ENCODE data around the gene PSME2. TPM values are rescaled to one million over a fixed set of nuclear protein-coding genes. Genes with fewer than 3 reads are reported as not detected.

PSME2 gene
- total and polyA plus RNA-seq, 10 of the 15 experiments (the other 5 are each of a cell fraction or from before 2014, with no cell fraction given) = 510 to 3,542 (median 913) TPM

DNA sequence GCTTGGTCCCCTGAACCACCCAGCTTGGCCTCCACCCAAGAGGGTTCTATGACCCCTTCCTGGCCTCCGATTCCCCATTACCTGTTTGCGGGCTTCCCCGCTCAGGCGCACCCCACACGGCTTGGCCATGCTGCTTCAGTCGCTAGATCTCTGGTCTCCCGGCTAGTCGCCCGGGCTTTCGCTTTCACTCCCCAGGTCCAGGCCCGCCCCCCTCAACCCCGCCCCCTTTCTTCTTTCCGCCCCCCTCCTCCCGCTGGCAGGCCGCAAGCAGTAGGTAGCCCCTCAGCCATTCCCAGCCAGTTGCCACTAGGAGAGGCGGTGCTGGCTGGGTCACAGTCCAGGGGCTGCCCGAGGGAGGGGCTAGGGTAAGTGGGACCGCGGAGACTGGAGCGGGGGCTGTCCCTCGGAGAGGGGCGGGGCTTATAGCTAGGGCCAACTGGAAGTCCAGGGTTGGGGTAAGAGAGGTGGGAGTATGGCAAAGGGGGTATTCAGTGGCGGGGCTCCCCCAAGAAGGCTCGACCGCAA lies at the start of gene PSME2 (continued):
- no peak for TF ChIP-seq NFYA (IDR thresholded peaks at IDR 0.05; ENCODE audit: borderline replicate concordance, low read depth, low read length)
- 0 out of 2 replicates have a peak, but pooled peaks have one; percentile 38 for TF ChIP-seq PAX5 (IDR thresholded peaks at IDR 0.05; ENCODE audit: borderline replicate concordance, low read depth, low read length)
- TF ChIP-seq PAX8 (IDR thresholded peaks at IDR 0.05) = no peak
- TF ChIP-seq, protein P1, sequence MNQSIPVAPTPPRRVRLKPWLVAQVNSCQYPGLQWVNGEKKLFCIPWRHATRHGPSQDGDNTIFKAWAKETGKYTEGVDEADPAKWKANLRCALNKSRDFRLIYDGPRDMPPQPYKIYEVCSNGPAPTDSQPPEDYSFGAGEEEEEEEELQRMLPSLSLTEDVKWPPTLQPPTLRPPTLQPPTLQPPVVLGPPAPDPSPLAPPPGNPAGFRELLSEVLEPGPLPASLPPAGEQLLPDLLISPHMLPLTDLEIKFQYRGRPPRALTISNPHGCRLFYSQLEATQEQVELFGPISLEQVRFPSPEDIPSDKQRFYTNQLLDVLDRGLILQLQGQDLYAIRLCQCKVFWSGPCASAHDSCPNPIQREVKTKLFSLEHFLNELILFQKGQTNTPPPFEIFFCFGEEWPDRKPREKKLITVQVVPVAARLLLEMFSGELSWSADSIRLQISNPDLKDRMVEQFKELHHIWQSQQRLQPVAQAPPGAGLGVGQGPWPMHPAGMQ (IDR thresholded peaks at IDR 0.05; ENCODE audit: borderline replicate concordance) = no peak
- TF ChIP-seq SUPT20H (IDR thresholded peaks at IDR 0.05; ENCODE audit: borderline replicate concordance, control insufficient read depth, low read depth, low read length) = no peak
- no peak for TF ChIP-seq FOXK2 (IDR thresholded peaks at IDR 0.05)
- TF ChIP-seq CHD4 (IDR thresholded peaks at IDR 0.05) = no peak
- TF ChIP-seq MEF2B (IDR thresholded peaks at IDR 0.05; ENCODE audit: partially characterized antibody, poor library complexity, severe bottlenecking) = no peak
- TF ChIP-seq, protein P2, sequence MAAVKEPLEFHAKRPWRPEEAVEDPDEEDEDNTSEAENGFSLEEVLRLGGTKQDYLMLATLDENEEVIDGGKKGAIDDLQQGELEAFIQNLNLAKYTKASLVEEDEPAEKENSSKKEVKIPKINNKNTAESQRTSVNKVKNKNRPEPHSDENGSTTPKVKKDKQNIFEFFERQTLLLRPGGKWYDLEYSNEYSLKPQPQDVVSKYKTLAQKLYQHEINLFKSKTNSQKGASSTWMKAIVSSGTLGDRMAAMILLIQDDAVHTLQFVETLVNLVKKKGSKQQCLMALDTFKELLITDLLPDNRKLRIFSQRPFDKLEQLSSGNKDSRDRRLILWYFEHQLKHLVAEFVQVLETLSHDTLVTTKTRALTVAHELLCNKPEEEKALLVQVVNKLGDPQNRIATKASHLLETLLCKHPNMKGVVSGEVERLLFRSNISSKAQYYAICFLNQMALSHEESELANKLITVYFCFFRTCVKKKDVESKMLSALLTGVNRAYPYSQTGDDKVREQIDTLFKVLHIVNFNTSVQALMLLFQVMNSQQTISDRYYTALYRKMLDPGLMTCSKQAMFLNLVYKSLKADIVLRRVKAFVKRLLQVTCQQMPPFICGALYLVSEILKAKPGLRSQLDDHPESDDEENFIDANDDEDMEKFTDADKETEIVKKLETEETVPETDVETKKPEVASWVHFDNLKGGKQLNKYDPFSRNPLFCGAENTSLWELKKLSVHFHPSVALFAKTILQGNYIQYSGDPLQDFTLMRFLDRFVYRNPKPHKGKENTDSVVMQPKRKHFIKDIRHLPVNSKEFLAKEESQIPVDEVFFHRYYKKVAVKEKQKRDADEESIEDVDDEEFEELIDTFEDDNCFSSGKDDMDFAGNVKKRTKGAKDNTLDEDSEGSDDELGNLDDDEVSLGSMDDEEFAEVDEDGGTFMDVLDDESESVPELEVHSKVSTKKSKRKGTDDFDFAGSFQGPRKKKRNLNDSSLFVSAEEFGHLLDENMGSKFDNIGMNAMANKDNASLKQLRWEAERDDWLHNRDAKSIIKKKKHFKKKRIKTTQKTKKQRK (IDR thresholded peaks at IDR 0.05; ENCODE audit: low read depth, low read length) = no peak
- no peak for TF ChIP-seq BACH1 (IDR thresholded peaks at IDR 0.05; ENCODE audit: borderline replicate concordance)
- TF ChIP-seq EZH2 (IDR thresholded peaks at IDR 0.05; ENCODE audit: borderline replicate concordance, control insufficient read depth, low read depth, low read length) = no peak
- no peak for TF ChIP-seq LARP7 (IDR thresholded peaks at IDR 0.05)
- TF ChIP-seq SREBF1 (IDR thresholded peaks at IDR 0.05; ENCODE audit: low read length) = no peak
- no peak for TF ChIP-seq ASH2L (IDR thresholded peaks at IDR 0.05; ENCODE audit: borderline replicate concordance, low read depth)
- TF ChIP-seq SMC3 (IDR thresholded peaks at IDR 0.05; ENCODE audit: borderline replicate concordance, low read length) = no peak
- peak; percentile 32; the same call in 1 of the 2 replicates for TF ChIP-seq CBFB (IDR thresholded peaks at IDR 0.05; ENCODE audit: low read depth)
- no peak for TF ChIP-seq FOXM1 (IDR thresholded peaks at IDR 0.05; ENCODE audit: low read depth, low read length)
- no peak for TF ChIP-seq RAD51 (IDR thresholded peaks at IDR 0.05)
- TF ChIP-seq DPF2 (IDR thresholded peaks at IDR 0.05) = no peak; the same call in 1 of the 2 replicates
- no peak for TF ChIP-seq ATF7 (IDR thresholded peaks at IDR 0.05; ENCODE audit: low read depth)
- peak; percentile 42 for TF ChIP-seq SP1 (IDR thresholded peaks at IDR 0.05; ENCODE audit: low read depth, low read length)
- TF ChIP-seq, protein P3, sequence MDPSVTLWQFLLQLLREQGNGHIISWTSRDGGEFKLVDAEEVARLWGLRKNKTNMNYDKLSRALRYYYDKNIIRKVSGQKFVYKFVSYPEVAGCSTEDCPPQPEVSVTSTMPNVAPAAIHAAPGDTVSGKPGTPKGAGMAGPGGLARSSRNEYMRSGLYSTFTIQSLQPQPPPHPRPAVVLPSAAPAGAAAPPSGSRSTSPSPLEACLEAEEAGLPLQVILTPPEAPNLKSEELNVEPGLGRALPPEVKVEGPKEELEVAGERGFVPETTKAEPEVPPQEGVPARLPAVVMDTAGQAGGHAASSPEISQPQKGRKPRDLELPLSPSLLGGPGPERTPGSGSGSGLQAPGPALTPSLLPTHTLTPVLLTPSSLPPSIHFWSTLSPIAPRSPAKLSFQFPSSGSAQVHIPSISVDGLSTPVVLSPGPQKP (IDR thresholded peaks at IDR 0.05; ENCODE audit: low read depth, low read length) = no peak
- TF ChIP-seq NFYB (IDR thresholded peaks at IDR 0.05; ENCODE audit: insufficient read depth, low read depth, low read length) = peak; percentile 55; the same call in 1 of the 2 replicates
- TF ChIP-seq, protein P4, sequence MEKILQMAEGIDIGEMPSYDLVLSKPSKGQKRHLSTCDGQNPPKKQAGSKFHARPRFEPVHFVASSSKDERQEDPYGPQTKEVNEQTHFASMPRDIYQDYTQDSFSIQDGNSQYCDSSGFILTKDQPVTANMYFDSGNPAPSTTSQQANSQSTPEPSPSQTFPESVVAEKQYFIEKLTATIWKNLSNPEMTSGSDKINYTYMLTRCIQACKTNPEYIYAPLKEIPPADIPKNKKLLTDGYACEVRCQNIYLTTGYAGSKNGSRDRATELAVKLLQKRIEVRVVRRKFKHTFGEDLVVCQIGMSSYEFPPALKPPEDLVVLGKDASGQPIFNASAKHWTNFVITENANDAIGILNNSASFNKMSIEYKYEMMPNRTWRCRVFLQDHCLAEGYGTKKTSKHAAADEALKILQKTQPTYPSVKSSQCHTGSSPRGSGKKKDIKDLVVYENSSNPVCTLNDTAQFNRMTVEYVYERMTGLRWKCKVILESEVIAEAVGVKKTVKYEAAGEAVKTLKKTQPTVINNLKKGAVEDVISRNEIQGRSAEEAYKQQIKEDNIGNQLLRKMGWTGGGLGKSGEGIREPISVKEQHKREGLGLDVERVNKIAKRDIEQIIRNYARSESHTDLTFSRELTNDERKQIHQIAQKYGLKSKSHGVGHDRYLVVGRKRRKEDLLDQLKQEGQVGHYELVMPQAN (conservative IDR thresholded peaks at IDR 0.05) = peak; percentile 91
- TF ChIP-seq CREM (IDR thresholded peaks at IDR 0.05; ENCODE audit: low read depth) = 0 out of 2 replicates have a peak, but pooled peaks have one; percentile 11
